GM18511 (cell line): Measurements from ENCODE around the gene PPT1.

Experiments
- ATAC-seq: cut with Tn5 transposase; IDR thresholded peaks from one replicate; pipeline ENCODE4 v1.9.1; 2021; ENCODE audit warnings: mild to moderate bottlenecking, moderate library complexity; ENCODE audit not compliant: unreplicated experiment

Gene PPT1

DNA sequence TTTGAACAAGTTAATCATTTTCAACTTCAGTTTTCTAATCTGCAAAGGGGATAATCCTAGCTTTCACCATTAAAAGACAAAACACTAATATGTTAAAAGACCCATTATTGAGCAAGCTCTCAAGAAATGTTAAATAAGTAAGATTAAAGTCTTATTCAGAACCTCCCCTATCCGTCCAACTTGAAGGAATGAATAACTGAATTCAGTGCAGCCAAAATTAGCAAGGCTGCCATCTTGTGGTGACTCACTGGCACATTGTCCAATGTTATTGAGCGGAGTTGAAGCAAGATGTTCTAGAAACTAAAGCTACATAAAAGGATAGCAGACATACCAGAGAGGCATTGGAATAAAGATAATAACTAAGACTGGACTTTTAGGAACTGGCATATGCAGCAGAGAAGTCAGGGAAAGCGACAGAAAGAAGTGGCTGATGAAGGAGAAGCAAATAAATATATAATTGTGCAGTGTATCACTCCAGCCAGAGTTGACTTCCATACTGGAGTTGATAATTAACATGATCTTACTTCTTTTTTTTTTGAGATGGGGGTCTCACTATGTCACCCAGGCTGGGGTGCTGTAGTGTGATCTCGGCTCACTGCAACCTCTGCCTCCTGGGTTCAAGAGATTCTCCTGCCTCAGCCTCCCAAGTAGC lies 64.7 kb downstream of the PPT1 start:
- no peak for ATAC-seq

DNA sequence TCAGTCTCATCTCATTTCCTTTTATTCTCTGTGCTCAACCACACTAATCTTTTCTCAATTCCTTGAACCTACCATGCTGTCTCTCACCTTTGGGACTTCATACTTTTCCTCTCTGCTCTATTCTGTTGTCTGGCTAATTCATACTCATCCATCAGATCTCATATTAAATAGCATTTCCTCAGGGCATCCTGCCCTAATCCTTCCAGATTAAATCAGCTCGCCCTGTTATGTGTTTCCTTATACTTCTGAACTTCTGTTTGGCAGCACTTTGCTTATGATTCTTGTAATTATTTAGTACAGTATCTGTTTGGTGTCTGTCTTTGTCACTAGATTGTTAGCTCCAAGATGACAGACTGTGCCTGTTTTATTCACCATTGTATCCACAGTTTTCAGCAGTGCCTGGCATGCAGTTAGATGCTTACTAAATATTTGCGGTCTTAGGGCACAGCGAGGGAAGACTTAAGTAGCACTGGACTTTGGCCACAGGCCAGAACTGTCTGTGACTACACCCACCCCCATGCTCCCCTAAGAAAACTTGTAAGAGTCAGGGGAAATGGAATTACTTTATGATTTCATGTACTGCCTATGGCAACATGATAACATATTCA lies 66.4 kb downstream of the PPT1 start:
- ATAC-seq = no peak

DNA sequence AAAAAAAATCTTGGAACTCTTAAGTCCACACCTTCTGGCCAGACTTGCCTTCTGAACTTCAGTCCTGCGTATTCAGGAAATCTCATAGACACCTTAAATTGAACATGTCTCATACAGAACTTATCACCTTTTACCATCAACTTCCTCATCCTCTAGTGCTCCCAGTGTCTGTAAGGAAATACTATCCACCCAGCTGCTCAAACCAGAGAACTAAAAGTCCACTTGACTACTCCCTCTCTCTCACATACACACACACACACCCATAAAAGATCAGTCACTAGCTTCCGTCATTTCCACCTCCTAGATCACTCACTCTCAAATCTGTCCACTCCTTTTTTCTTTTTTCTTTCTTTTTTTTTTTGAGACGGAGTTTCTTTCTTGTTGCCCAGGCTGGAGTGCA lies 67.4 kb downstream of the PPT1 start:
- ATAC-seq = no peak

DNA sequence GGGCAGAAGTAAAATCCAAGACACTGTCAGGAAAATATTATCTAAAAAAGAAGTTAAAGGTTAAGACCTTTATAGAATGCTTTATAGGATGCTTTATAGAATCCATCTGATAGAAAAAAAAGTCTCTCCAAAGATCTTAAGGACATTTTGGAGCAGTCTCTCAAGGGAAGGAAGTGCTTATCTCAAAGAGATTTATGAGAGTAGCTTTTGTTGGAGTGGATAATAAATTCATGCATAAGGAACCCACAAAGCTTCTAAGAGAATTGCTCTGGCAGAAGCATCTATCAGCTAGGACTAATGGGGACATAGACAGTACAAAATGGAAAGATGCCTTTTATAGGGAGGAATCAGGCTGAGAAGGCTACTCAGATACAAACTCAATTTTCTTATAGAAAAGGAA lies 69.4 kb downstream of the PPT1 start:
- ATAC-seq = no peak

DNA sequence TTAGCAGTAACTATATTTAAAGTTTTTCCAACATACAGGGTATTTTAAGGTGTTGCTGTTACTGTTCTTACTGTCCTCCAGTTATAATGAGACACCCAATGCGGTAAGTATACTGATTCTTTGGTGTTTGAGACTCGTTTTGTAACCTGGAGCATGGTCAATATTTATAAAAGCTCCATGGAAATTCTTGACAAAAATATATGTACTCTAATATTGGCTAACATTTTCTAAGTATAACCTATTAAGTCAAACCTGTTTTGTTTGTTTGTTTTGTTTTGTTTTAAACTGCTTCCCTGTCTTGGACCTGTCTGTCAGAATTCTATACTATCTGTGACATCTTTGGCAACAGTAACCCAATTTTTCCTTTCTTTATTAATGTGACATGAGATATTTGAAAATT lies 72.4 kb downstream of the PPT1 start:
- ATAC-seq = no peak

DNA sequence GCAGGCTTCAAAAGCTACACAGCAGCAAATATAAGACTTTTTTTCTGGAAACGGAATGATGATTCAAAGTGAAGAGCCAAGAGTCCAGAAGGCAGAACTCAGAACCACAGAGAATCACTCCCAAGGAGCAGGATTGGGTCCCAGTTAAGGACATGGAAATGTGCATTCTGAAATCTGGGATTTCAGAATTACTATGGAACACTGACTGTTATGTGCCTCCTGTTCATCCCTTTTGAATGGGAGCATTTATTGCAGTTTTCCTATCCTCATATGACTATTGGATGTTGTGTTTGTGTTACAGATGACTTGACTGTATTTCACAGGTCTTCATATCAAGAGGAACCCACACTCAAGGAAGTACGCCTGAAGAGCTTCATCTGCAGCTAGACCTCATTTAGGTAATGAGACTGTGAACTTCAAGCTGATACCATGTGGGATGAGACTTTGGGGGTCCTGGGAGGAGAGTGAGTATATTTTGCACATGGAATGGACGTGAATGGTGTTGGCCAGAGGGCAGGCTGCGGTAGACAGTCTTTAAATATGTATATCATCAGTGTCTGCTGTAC lies 73.6 kb downstream of the PPT1 start:
- no peak for ATAC-seq
